ENCODE results near the gene SDCBP2.

SDCBP2 gene

GRCh38 chr20:1338096-1338495 lies 9.2 kb upstream of the SDCBP2 start:
- no peak for TF ChIP-seq CTCF (IDR thresholded peaks at IDR 0.05; ENCODE audit: low read depth, low read length)
- no peaks in the 10 kb centered on the region for H3K9me3 ChIP-seq
- H3K4me1 ChIP-seq: peaks cover 8% of the 10 kb centered on the region
- no peak for DNase-seq
- H3K36me3 ChIP-seq: no peaks in the 10 kb centered on the region
- H3K4me3 ChIP-seq (ENCODE audit: low read depth, low read length): no peak overlapping the region
- no peaks in the 10 kb centered on the region for H3K27me3 ChIP-seq

- H3K36me3 ChIP-seq: no peaks in the 10 kb centered on the region
- H3K4me1 ChIP-seq: peaks cover 8% of the 10 kb centered on the region
- no peak for DNase-seq
- no peaks in the 10 kb centered on the region for H3K9me3 ChIP-seq
- H3K27me3 ChIP-seq: no peaks in the 10 kb centered on the region
- TF ChIP-seq CTCF (IDR thresholded peaks at IDR 0.05; ENCODE audit: low read depth, low read length): no peak
- no peak overlapping the region for H3K4me3 ChIP-seq (ENCODE audit: low read depth, low read length)
These were observed 8.5 kb upstream of the SDCBP2 start for GRCh38 chr20:1337441-1337840.

GRCh38 chr20:1336699-1337367 lies 7.9 kb upstream of the SDCBP2 start:
- no peaks in the 10 kb centered on the region for H3K27me3 ChIP-seq
- no peaks in the 10 kb centered on the region for H3K9me3 ChIP-seq
- H3K4me3 ChIP-seq (ENCODE audit: low read depth, low read length): no peak overlapping the region
- H3K36me3 ChIP-seq: no peaks in the 10 kb centered on the region
- TF ChIP-seq CTCF (IDR thresholded peaks at IDR 0.05; ENCODE audit: low read depth, low read length): no peak
- peaks cover 4% of the 10 kb centered on the region for H3K4me1 ChIP-seq
- no peak for DNase-seq

GRCh38 chr20:1335961-1336698 lies 7.2 kb upstream of the SDCBP2 start:
- TF ChIP-seq CTCF (IDR thresholded peaks at IDR 0.05; ENCODE audit: low read depth, low read length): no peak
- DNase-seq: no peak
- Histone ChIP-seq H3K4me1 (no peaks in the 10 kb centered on the region), H3K27me3 (no peaks in the 10 kb centered on the region), H3K4me3 (ENCODE audit: low read depth, low read length) (no peak overlapping the region), H3K9me3 (no peaks in the 10 kb centered on the region), H3K36me3 (no peaks in the 10 kb centered on the region)

GRCh38 chr20:1334761-1335160 lies 5.8 kb upstream of the SDCBP2 start:
- DNase-seq: no peak
- Histone ChIP-seq H3K27me3 (no peaks in the 10 kb centered on the region), H3K4me3 (ENCODE audit: low read depth, low read length) (no peak overlapping the region), H3K4me1 (no peaks in the 10 kb centered on the region), H3K36me3 (no peaks in the 10 kb centered on the region), H3K9me3 (no peaks in the 10 kb centered on the region)
- peak; percentile 17 for TF ChIP-seq CTCF (IDR thresholded peaks at IDR 0.05; ENCODE audit: low read depth, low read length)

GRCh38 chr20:1334370-1334731 lies 5.4 kb upstream of the SDCBP2 start:
- no peak for DNase-seq
- H3K36me3 ChIP-seq: no peaks in the 10 kb centered on the region
- H3K4me3 ChIP-seq (ENCODE audit: low read depth, low read length): no peak overlapping the region
- H3K4me1 ChIP-seq: no peaks in the 10 kb centered on the region
- H3K27me3 ChIP-seq: no peaks in the 10 kb centered on the region
- H3K9me3 ChIP-seq: no peaks in the 10 kb centered on the region
- TF ChIP-seq CTCF (IDR thresholded peaks at IDR 0.05; ENCODE audit: low read depth, low read length): no peak

All from BE2C (cell line).